AG04450 (cell line): ENCODE results near the gene RPS6KA1. TPM values are rescaled to one million over a fixed set of nuclear protein-coding genes. Genes with fewer than 3 reads are reported as not detected.
"Not testable (repeated sequence)": the region's sequence is repeated elsewhere in the genome, so short reads cannot be mapped to it uniquely, and the experiment has no call there.

Experiments used
- CTCF ChIA-PET: fragments of 300-600, 350-600 bp; formaldehyde crosslinking; extraction: SDS; loops from one replicate; lab custom pipeline; 2022; ENCODE audit warnings: antibody characterized with exemption, inconsistent platforms; lab: Charles Lee
- POLR2A ChIA-PET: fragments of 350-600 bp; formaldehyde crosslinking; extraction: SDS; loops from one replicate; lab custom pipeline; 2021; ENCODE audit warnings: antibody characterized with exemption, inconsistent platforms; lab: Yijun Ruan, JAX
- DNase-seq: peaks from one replicate; pipeline ENCODE4 v3.0.0-alpha.2; 2011; ENCODE audit warnings: low read depth, low spot score
- H3K27ac ChIP-seq: one replicate; pipeline ENCODE4 v1.5.1; 2012; ENCODE audit warnings: low read depth, low read length, control low read depth
- H3K27me3 ChIP-seq: one replicate; pipeline ENCODE4 v1.6.0; 2012; ENCODE audit warnings: low read length; ENCODE audit not compliant: control insufficient read depth, insufficient read depth
- H3K4me3 ChIP-seq: 2 replicates; pipeline ENCODE4 v1.5.1; 2011; ENCODE audit warnings: mild to moderate bottlenecking, low read depth, low read length, control low read depth
- H3K9me3 ChIP-seq: 2 replicates; pipeline ENCODE4 v1.5.1; 2012; ENCODE audit warnings: low read length; ENCODE audit not compliant: control insufficient read depth, insufficient read depth
- polyA plus RNA-seq: library from polyadenylated mRNA; depleted of rRNA; stranded (reverse); fragments of >200 nt; gene quantifications from 2 replicates; pipeline ENCODE4 v1.2.3, GENCODE V29; 2011
- TF ChIP-seq, protein P1 (sequence below): IDR thresholded peaks from 2 replicates; pipeline ENCODE4 v1.5.1; 2011; ENCODE audit warnings: low read depth, low read length, control low read depth, inconsistent platforms

RPS6KA1 gene
- polyA plus RNA-seq, 1 experiment: 2.8 TPM

GRCh38 chr1:26493938-26494337 is 35.6 kb upstream of the RPS6KA1 start:
- CTCF ChIA-PET: no interaction called here
- POLR2A ChIA-PET: no interaction called here
- DNase-seq: no peak
- Histone ChIP-seq H3K9me3 (no peaks in the 10 kb centered on the region), H3K27me3 (peaks cover 5% of the 10 kb centered on the region), H3K27ac (no peak overlapping the region), H3K4me3 (no peak overlapping the region)
- TF ChIP-seq, protein P1, sequence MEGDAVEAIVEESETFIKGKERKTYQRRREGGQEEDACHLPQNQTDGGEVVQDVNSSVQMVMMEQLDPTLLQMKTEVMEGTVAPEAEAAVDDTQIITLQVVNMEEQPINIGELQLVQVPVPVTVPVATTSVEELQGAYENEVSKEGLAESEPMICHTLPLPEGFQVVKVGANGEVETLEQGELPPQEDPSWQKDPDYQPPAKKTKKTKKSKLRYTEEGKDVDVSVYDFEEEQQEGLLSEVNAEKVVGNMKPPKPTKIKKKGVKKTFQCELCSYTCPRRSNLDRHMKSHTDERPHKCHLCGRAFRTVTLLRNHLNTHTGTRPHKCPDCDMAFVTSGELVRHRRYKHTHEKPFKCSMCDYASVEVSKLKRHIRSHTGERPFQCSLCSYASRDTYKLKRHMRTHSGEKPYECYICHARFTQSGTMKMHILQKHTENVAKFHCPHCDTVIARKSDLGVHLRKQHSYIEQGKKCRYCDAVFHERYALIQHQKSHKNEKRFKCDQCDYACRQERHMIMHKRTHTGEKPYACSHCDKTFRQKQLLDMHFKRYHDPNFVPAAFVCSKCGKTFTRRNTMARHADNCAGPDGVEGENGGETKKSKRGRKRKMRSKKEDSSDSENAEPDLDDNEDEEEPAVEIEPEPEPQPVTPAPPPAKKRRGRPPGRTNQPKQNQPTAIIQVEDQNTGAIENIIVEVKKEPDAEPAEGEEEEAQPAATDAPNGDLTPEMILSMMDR: no peak

DNA sequence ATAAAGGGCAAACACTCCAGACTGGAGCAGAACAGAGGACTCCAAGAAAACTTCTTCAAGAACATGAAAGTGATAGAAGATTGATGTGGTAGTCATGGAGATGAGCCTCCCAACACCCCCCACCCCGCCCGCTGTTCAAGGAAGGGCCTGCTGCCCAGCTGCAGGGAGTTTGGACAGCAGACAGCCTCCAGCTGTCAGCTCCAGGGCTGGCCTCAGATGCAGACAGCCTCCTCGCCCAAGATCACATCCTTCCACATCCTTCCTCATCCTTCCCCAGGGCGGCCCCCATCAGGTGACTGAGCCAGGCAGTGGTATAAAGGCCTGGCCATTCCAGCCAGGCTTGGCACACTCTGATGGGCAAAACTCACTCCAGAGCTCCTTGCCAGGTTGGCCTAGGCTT is 32.7 kb upstream of the RPS6KA1 start:
- no peak overlapping the region for H3K4me3 ChIP-seq
- TF ChIP-seq, protein P1: no peak
- H3K27me3 ChIP-seq: peaks cover 3% of the 10 kb centered on the region
- ChIA-PET CTCF (no interaction called here), POLR2A (interaction anchor here (0.7 kb wide), 1 partner anchor 27 kb away, joined by 6 read pairs; no protein-coding TSS in a partner anchor)
- no peaks in the 10 kb centered on the region; the same call in 1 of the 2 replicates for H3K9me3 ChIP-seq
- no peak overlapping the region for H3K27ac ChIP-seq
- DNase-seq: peak; percentile 24

- Histone ChIP-seq H3K9me3 (no peaks in the 10 kb centered on the region; the same call in 1 of the 2 replicates), H3K27ac (no peak overlapping the region), H3K4me3 (no peak overlapping the region), H3K27me3 (no peaks in the 10 kb centered on the region)
- DNase-seq: no peak
- TF ChIP-seq, protein P1: no peak
- ChIA-PET CTCF (interaction anchor here (0.6 kb wide), 1 partner anchor 115 kb away, joined by 4 read pairs; no protein-coding TSS in a partner anchor), POLR2A (no interaction called here)
Observed at GRCh38 chr1:26498894-26499293, 30.7 kb upstream of the RPS6KA1 start.

DNA sequence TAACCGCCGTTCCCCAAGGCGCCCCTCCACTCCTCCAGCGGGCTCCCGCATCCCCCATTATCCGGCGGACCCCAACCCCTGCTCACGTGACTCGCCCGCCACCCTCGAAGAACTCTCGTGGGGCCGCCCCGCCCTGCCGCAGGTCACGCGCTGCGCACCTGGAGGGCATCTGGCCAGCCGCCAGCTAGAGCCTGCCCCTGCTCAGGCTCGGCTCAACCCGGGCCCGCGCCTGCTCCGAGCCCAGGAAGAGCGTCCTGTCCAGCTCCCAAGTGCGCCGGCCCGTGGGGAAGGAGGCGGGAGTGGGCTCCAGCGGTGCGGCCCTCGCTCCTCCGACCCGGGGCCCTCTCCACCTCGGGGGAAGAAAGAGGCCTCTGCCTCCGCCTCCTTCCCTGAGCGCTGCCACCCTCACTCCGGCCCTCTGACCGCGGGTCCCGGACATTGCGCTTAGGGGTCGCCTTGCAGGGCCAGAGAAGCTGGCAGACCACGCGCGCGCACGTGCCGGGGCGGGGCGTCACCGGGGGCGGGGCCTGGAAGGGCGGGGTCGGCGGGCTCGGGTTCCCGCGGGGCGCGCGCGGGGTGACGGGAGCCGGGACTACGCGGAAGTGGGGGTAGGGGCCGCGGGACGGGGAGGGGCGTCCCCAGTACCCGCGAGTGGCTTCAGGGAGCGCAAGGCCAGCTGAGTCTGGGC is 28.9 kb upstream of the RPS6KA1 start:
- CTCF ChIA-PET: interaction anchor here (0.6 to 2.9 kb wide), 10 partner anchors 10 to 288 kb away, joined by 3 to 14 read pairs (median 6); partner anchors contain the start of gene RPS6KA1
- Histone ChIP-seq H3K4me3 (peak overlapping the region; percentile 77), H3K27me3 (no peaks in the 10 kb centered on the region), H3K9me3 (no peaks in the 10 kb centered on the region; the same call in 1 of the 2 replicates), H3K27ac (peak overlapping the region; percentile 78)
- TF ChIP-seq, protein P1: no peak
- DNase-seq: peak; percentile 15
- POLR2A ChIA-PET: interaction anchor here (0.5 to 1.7 kb wide), 7 partner anchors 14 to 364 kb away, joined by 3 to 9 read pairs (median 4); partner anchors contain the start of genes DHDDS and HMGN2

GRCh38 chr1:26510711-26511110 is 18.9 kb upstream of the RPS6KA1 start:
- CTCF ChIA-PET: interaction anchor here (1.2 kb wide), 2 partner anchors 11 to 28 kb away, joined by 4 to 5 read pairs; no protein-coding TSS in a partner anchor
- H3K27me3 ChIP-seq, H3K9me3 ChIP-seq, DNase-seq, POLR2A ChIA-PET, H3K4me3 ChIP-seq, H3K27ac ChIP-seq: not testable (repeated sequence)

DNA sequence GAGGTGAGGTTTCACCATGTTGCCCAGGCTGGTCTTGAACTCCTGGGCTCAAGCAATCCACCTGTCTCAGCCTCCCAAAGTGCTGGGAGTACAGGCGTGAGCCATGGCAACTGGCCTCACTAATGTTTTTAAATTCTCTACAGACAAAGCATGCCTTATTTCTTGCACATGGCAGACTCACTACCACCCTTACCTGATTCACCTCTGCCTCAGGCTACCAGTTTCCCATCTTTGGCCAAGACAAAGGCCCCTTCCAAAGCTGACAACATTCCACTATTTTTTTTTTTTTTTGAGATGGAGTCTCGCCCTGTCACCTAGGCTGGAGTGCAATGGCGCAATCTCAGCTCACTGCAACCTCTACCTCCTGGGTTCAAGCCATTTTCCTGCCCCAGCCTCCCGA is 13.7 kb upstream of the RPS6KA1 start:
- H3K27ac ChIP-seq, POLR2A ChIA-PET, H3K27me3 ChIP-seq: not testable (repeated sequence)

More for the DNA sequence above, 13.7 kb upstream of the RPS6KA1 start:
- not testable (repeated sequence) for H3K4me3 ChIP-seq, H3K9me3 ChIP-seq, DNase-seq
- CTCF ChIA-PET: interaction anchor here (3.5 kb wide), 1 partner anchor 23 kb away, joined by 14 read pairs; no protein-coding TSS in a partner anchor
